Common myeloid progenitor, CD34-positive (primary cell): ENCODE data around the gene OPCML.

Experiments
- CTCF ChIA-PET: fragments of 350-600 bp; sonication (Branson Sonifier 250); formaldehyde crosslinking; loops from one replicate; lab custom pipeline; 2021; ENCODE audit warnings: antibody characterized with exemption; lab: Charles Lee
- POLR2A ChIA-PET: fragments of 350-600 bp; sonication (Branson Sonifier 250); formaldehyde crosslinking; loops from one replicate; lab custom pipeline; 2021; ENCODE audit warnings: antibody characterized with exemption; lab: Charles Lee
- DNase-seq, 3 donors: peaks; one replicate each; pipeline versions ENCODE4 v3.0.0 to v3.0.0-alpha.2; 2013
- H3K27ac ChIP-seq, 2 experiments: 1 replicate in 1 of 2; 2 replicates in 1 of 2; pipeline ENCODE4 v1.7.0; 2013; ENCODE audit warnings: inconsistent platforms in 2 of 2, low read length in 2 of 2, mild to moderate bottlenecking in 2 of 2, low read depth in 1 of 2, moderate library complexity in 1 of 2; ENCODE audit not compliant: severe bottlenecking in 2 of 2, insufficient read depth in 1 of 2, poor library complexity in 1 of 2
- H3K27me3 ChIP-seq, 5 experiments: replicated peaks in 2 of 5; 1 replicate in 3 of 5; 2 replicates in 2 of 5; pipeline versions ENCODE4 v1.6.1 to v1.7.0; 2013; ENCODE audit warnings: low read length in 4 of 5, mild to moderate bottlenecking in 2 of 5, moderate library complexity in 2 of 5, inconsistent platforms in 1 of 5; ENCODE audit not compliant: insufficient read depth in 5 of 5, control insufficient read depth in 4 of 5
- H3K36me3 ChIP-seq, 4 experiments: 1 replicate in 2 of 4; 2 replicates in 2 of 4; pipeline versions ENCODE4 v1.6.1 to v1.7.0; 2013; ENCODE audit warnings: low read length in 3 of 4, control low read depth in 1 of 4, mild to moderate bottlenecking in 1 of 4; ENCODE audit not compliant: control insufficient read depth in 4 of 4, insufficient read depth in 4 of 4
- H3K4me1 ChIP-seq, 4 experiments: 1 replicate in 3 of 4; 2 replicates in 1 of 4; pipeline versions ENCODE4 v1.6.1 to v1.7.1; 2013; ENCODE audit warnings: low read length in 3 of 4, mild to moderate bottlenecking in 3 of 4, control low read depth in 1 of 4, inconsistent platforms in 1 of 4, moderate library complexity in 1 of 4; ENCODE audit not compliant: control insufficient read depth in 4 of 4, insufficient read depth in 4 of 4; ENCODE audit errors: control extremely low read depth in 1 of 4
- H3K4me3 ChIP-seq, 7 experiments: 1 replicate in 4 of 7; 2 replicates in 3 of 7; pipeline versions ENCODE4 v1.5.1 to v1.7.0; 2013; ENCODE audit warnings: mild to moderate bottlenecking in 7 of 7, low read length in 6 of 7, moderate library complexity in 6 of 7, inconsistent platforms in 2 of 7, low read depth in 2 of 7, control low read depth in 1 of 7; ENCODE audit not compliant: insufficient read depth in 4 of 7, control insufficient read depth in 1 of 7; ENCODE audit errors: extremely low read depth in 1 of 7
- H3K9me3 ChIP-seq, 5 experiments: 1 replicate in 4 of 5; 2 replicates in 1 of 5; pipeline versions ENCODE4 v1.6.1 to v1.7.1; 2013; ENCODE audit warnings: low read length in 4 of 5, mild to moderate bottlenecking in 2 of 5, inconsistent platforms in 1 of 5, low read depth in 1 of 5, moderate library complexity in 1 of 5; ENCODE audit not compliant: control insufficient read depth in 4 of 5, insufficient read depth in 2 of 5; ENCODE audit errors: control extremely low read depth in 1 of 5
- WGBS: methylation state at CpG from one replicate; pipeline ENCODE4 v1.1.5; 2013; ENCODE audit not compliant: insufficient coverage; 5-methylcytosine and 5-hydroxymethylcytosine counted together

The OPCML gene

GRCh38 chr11:133362916-133363315 is 169.4 kb downstream of the OPCML start:
- H3K27me3 ChIP-seq, result no peaks in the 10 kb centered on the region
- no peak overlapping the region for H3K27ac ChIP-seq
- POLR2A ChIA-PET, result no interaction called here
- H3K9me3 ChIP-seq, result no peaks in the 10 kb centered on the region
- H3K4me1 ChIP-seq, result no peaks in the 10 kb centered on the region
- CTCF ChIA-PET, result no interaction called here
- no peak for DNase-seq
- 91% methylated on average over 15 of the region's 15 CpGs for WGBS
- H3K36me3 ChIP-seq, result no peaks in the 10 kb centered on the region
- no peak overlapping the region for H3K4me3 ChIP-seq

GRCh38 chr11:133362156-133362555 is 170.1 kb downstream of the OPCML start:
- no peak overlapping the region for H3K27ac ChIP-seq
- no peaks in the 10 kb centered on the region for H3K36me3 ChIP-seq
- no peak for DNase-seq
- CTCF ChIA-PET, result no interaction called here
- H3K4me3 ChIP-seq, result no peak overlapping the region
- WGBS, result 94% methylated on average over 10 of the region's 15 CpGs
- H3K4me1 ChIP-seq, result no peaks in the 10 kb centered on the region
- H3K27me3 ChIP-seq, result no peaks in the 10 kb centered on the region
- H3K9me3 ChIP-seq, result no peaks in the 10 kb centered on the region
- POLR2A ChIA-PET, result no interaction called here

GRCh38 chr11:133361689-133361994 is 170.7 kb downstream of the OPCML start:
- CTCF ChIA-PET, result no interaction called here
- Histone ChIP-seq H3K4me3 (no peak overlapping the region), H3K27ac (no peak overlapping the region), H3K27me3 (no peaks in the 10 kb centered on the region), H3K4me1 (no peaks in the 10 kb centered on the region), H3K36me3 (no peaks in the 10 kb centered on the region), H3K9me3 (no peaks in the 10 kb centered on the region)
- DNase-seq, result no peak
- WGBS, result 96% methylated on average over 21 of the region's 21 CpGs
- POLR2A ChIA-PET, result no interaction called here

- H3K27ac ChIP-seq, result no peak overlapping the region
- H3K4me3 ChIP-seq, result no peak overlapping the region
- no peaks in the 10 kb centered on the region for H3K9me3 ChIP-seq
- H3K4me1 ChIP-seq, result no peaks in the 10 kb centered on the region
- CTCF ChIA-PET, result no interaction called here
- H3K27me3 ChIP-seq, result no peaks in the 10 kb centered on the region
- POLR2A ChIA-PET, result no interaction called here
- H3K36me3 ChIP-seq, result no peaks in the 10 kb centered on the region
- no peak for DNase-seq
- 97% methylated on average over 48 of the region's 54 CpGs for WGBS
Measured at GRCh38 chr11:133360860-133361688, 171.2 kb downstream of the OPCML start.

GRCh38 chr11:133355095-133355494 is 177.2 kb downstream of the OPCML start:
- H3K27ac ChIP-seq, result no peak overlapping the region
- no peak for DNase-seq
- H3K4me1 ChIP-seq, result no peaks in the 10 kb centered on the region
- 100% methylated on average over 1 of the region's 2 CpGs for WGBS
- CTCF ChIA-PET, result no interaction called here
- no peak overlapping the region for H3K4me3 ChIP-seq
- H3K27me3 ChIP-seq, result peaks cover 0 to 1% (median 0%) of the 10 kb centered on the region in 5 experiments
- H3K36me3 ChIP-seq, result no peaks in the 10 kb centered on the region
- POLR2A ChIA-PET, result no interaction called here
- H3K9me3 ChIP-seq, result peaks cover 0 to 2% (median 0%) of the 10 kb centered on the region in 5 experiments

- no peak for DNase-seq
- ChIA-PET CTCF (no interaction called here), POLR2A (no interaction called here)
- no peaks in the 10 kb centered on the region for H3K36me3 ChIP-seq
- H3K27me3 ChIP-seq, result peaks cover 0 to 1% (median 0%) of the 10 kb centered on the region in 5 experiments
- H3K27ac ChIP-seq, result no peak overlapping the region
- H3K4me3 ChIP-seq, result no peak overlapping the region
- H3K4me1 ChIP-seq, result no peaks in the 10 kb centered on the region
- WGBS, result 100% methylated on average over 2 of the region's 4 CpGs
- peaks cover 0 to 2% (median 0%) of the 10 kb centered on the region in 5 experiments for H3K9me3 ChIP-seq
Measured at GRCh38 chr11:133354069-133354468, 178.2 kb downstream of the OPCML start.

GRCh38 chr11:133350045-133350444 is 182.3 kb downstream of the OPCML start:
- peaks cover 0 to 1% (median 0%) of the 10 kb centered on the region in 5 experiments for H3K27me3 ChIP-seq
- CTCF ChIA-PET, result no interaction called here
- WGBS, result 78% methylated on average over 2 of the region's 3 CpGs
- H3K36me3 ChIP-seq, result no peaks in the 10 kb centered on the region
- peaks cover 0 to 2% (median 0%) of the 10 kb centered on the region in 5 experiments for H3K9me3 ChIP-seq
- POLR2A ChIA-PET, result no interaction called here
- DNase-seq, result no peak
- no peak overlapping the region for H3K4me3 ChIP-seq
- no peaks in the 10 kb centered on the region for H3K4me1 ChIP-seq
- no peak overlapping the region for H3K27ac ChIP-seq
